CMK (cell line): Measurements from ENCODE around the gene TCEANC2.
"Not testable (repeated sequence)": the region's sequence is repeated elsewhere in the genome, so short reads cannot be mapped to it uniquely, and the experiment has no call there.

Experiments
- DNase-seq: peaks from one replicate; pipeline ENCODE4 v3.0.0-alpha.2; 2010; ENCODE audit warnings: low read depth

Gene TCEANC2

GRCh38 chr1:54052934-54053744 is at the start of gene TCEANC2, which contains the start of gene TMEM59:
Gene TCEANC2 (plus strand): TSS chr1:54053608. CDS start chr1:54054423, 815 bp downstream.
Gene TMEM59 (minus strand): TSS chr1:54053204. CDS start chr1:54053188, 16 bp downstream.
- DNase-seq, result peak; percentile 99

DNA sequence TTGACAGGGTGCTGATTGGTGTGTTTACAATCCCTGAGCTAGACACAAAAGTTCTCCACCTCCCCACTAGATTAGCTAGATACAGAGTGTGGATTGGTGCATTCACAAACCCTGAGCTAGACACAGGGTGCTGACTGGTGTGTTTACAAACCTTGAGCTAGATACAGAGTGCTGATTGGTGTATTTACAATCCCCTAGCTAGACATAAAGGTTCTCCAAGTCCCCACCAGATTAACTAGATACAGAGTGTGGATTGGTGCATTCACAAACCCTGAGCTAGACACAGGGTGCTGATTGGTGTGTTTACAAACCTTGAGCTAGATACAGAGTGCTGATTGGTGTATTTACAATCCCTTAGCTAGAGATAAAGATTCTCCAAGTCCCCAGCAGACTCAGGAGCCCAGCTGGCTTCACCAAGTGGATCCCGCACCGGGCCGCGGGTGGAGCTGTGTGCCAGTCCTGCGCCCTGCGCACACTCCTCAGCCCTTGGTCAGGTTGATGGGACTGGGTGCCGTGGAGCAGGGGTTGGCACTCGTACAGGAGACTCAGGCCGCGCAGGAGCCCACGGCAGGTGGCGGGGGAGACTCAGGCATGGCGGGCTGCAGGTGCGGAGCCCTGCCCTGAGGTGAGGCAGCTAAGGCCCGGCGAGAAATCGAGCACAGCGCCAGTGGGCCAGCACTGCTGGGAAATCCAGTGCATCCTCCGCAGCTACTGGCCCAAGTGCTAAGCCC is 49.5 kb upstream of the TCEANC2 start:
- not testable (repeated sequence) for DNase-seq

DNA sequence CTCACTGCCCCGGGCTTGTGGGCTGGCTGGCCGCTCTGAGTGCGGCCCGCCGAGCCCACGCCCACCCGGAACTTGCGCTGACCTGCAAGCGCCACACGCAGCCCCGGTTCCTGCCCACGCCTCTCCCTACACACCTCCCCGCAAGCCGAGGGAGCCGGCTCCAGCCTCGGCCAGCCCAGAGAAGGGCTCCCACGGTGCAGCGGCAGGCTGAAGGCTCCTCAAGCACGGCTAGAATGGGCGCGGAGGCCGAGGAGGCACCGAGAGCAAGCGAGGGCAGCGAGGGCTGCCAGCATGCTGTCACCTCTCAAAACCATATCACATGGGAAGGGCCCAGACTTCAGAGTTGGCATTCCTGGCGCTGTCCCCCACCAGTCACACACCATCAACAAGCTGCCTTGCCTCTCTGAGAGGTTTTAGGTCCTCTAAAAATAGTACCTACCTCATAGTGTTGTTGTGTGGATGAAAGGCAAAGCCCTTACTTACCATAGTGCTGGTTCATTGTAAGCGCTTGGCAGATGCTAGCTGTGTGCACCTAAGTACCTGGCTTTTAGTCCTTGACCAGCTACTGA is 48.8 kb upstream of the TCEANC2 start:
- no peak for DNase-seq

GRCh38 chr1:54006508-54006907 is 46.9 kb upstream of the TCEANC2 start:
- DNase-seq, result no peak

- no peak for DNase-seq
These were observed 45.8 kb upstream of the TCEANC2 start for GRCh38 chr1:54007613-54008012.

DNA sequence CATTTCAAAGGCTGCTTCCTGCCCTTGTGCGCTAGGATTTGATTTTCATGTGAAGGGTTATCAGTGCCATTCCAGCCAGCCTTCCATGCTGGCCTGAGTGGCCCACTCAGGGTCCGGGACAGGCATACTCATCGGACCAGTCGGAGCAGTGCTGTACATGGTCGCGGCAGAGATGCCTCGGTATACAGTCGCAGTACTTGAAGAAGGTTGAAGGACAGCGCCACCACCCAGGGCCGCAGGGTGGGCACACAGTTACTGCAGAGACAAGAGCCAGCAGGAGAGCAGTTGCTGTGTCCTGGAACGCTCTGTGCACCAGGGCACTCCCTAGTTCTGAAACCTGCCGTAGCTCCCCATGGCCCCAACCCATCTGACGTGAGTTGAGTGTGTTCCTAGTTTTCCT is 44.5 kb upstream of the TCEANC2 start:
- DNase-seq, result no peak

DNA sequence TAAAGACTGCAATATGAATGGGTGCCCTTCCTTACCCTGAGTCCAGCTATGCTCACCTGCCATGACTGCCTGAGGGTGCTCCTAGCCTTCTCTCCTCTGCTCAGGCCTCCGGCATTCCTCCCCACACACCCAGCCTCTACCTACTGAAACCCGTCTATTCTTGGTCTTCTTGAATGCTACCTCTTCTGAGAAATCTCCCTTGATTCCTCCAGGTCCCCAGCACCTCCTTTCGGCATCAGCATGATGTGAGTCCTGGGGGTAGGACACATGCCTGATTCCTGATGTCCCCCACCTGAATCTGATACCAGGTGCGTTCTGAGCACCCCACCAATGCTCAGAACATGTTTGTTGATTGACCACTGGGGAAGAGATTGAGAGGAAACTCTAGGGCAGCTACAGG is 44.0 kb upstream of the TCEANC2 start:
- DNase-seq, result no peak

GRCh38 chr1:54010415-54011117 is 42.8 kb upstream of the TCEANC2 start:
- no peak for DNase-seq

GRCh38 chr1:54011316-54012007 is 41.9 kb upstream of the TCEANC2 start:
- no peak for DNase-seq

DNA sequence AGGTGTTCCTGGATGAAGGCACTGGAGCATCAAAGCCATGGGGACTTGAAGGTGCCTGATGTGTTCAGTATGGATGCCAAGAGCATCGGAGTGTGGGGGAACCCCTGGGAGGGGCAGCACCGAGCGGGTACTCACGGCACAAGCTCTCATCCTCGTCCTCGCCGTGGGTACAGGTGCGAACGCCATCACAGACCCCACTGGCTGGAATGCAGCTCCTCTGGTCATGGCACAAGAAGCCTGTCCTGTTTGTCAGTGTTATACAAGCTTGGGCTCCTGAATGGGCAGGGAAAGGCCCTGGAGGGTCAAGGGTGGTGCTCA is 41.4 kb upstream of the TCEANC2 start:
- no peak for DNase-seq

DNA sequence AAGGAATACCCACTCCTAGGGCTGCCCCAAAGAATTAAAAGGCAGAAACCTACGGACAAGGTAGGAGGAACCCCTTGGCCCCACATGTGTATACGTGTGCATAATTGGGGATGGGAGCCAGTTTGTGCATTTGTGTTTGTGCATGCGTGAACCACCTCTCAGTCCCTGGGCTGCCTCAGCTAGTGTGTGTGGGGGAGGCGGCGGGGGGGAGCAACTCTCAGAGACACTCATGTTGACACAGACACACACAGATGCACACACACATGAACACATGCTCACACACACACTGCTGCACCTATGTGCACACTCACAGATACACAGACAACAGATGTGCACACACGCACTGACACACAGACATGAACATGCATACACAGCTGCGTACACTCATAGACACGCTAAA is 40.5 kb upstream of the TCEANC2 start:
- no peak for DNase-seq

GRCh38 chr1:54013393-54014008 is 39.9 kb upstream of the TCEANC2 start:
- DNase-seq, result no peak

GRCh38 chr1:54014009-54014629 is 39.3 kb upstream of the TCEANC2 start:
- DNase-seq, result no peak

- no peak for DNase-seq
These were observed 36.8 kb upstream of the TCEANC2 start for GRCh38 chr1:54016343-54017282.

DNA sequence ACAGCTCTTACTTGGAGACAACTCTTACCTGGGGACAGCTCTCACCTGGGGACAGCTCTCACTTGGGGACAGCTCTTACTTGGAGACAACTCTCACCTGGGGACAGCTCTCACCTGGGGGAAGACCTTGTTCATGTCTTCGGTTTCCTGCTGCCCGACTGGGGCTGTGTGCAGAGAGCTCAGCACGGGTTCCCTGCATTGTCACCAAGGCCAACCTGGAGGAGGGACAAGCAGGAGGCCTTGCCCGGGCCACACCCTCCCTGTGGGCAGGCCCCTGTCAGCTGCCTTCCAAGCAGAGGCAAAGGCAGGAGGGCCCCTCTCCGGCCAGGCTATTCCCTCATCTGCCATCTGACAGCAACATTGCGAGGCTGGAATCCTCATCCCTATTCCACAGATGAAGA is 35.4 kb upstream of the TCEANC2 start, which contains the start of gene LDLRAD1:
Gene LDLRAD1 (minus strand): TSS at position 208 of the 400 bp plus-strand sequence. CDS start 74 bp downstream, at position 134.
- no peak for DNase-seq

DNA sequence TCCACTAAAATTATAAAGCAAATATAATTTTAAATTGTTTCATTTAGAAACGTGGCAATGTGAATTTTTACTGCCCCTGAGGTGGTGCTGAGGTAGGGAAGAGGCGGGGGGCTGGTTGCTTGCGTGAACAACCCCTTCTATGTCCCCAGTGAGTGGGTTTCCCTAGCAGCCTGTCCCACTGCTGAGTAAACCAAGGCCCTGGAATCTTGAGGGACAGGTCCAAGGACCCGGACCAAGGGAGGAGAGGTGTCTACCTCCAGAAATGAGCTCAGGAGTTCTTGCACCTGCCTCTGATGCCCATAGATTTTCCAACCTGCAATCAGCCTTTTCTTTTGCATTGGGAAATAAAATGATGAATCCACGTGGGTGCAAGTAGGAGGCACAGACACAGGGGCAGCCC is 34.8 kb upstream of the TCEANC2 start:
- no peak for DNase-seq

- not testable (repeated sequence) for DNase-seq
These were observed 33.7 kb upstream of the TCEANC2 start for GRCh38 chr1:54019562-54020176.

GRCh38 chr1:54024358-54024757 is 29.1 kb upstream of the TCEANC2 start:
- DNase-seq, result no peak

- DNase-seq, result not testable (repeated sequence)
These were observed 28.6 kb upstream of the TCEANC2 start for GRCh38 chr1:54024811-54025210.
